Measurements from ENCODE around the gene RTTN. TPM values are rescaled to one million over a fixed set of nuclear protein-coding genes. Genes with fewer than 3 reads are reported as not detected.

Gene RTTN
- total RNA-seq, 2 donors from 2014 or later: 13.0 to 20.1 TPM

- no peak for DNase-seq
- TF ChIP-seq POLR2A (IDR thresholded peaks at IDR 0.05) (no peak), CTCF (IDR thresholded peaks at IDR 0.05) (no peak)
- H3K4me3 ChIP-seq: no peak overlapping the region
- no peaks in the 10 kb centered on the region for H3K36me3 ChIP-seq (replicated peaks in 1 of 2; ENCODE audit: insufficient read depth in 1 of 2, low read depth in 2 of 2)
- ATAC-seq: no peak
- intact Hi-C loops (cut with DNase I): no loop called here
- peaks cover 6% of the 10 kb centered on the region for H3K4me1 ChIP-seq
- H3K27ac ChIP-seq: no peak overlapping the region
- no peaks in the 10 kb centered on the region for H3K27me3 ChIP-seq
- no peaks in the 10 kb centered on the region for H3K9me3 ChIP-seq
- 65 to 66% methylated on average over 7 of the region's 7 CpGs for WGBS, 2 donors
Measured at GRCh38 chr18:69996951-69997798, 208.3 kb downstream of the RTTN start.

- Histone ChIP-seq H3K27me3 (no peaks in the 10 kb centered on the region), H3K27ac (no peak overlapping the region), H3K4me3 (no peak overlapping the region), H3K4me1 (peaks cover 6% of the 10 kb centered on the region), H3K9me3 (no peaks in the 10 kb centered on the region), H3K36me3 (replicated peaks in 1 of 2; ENCODE audit: insufficient read depth in 1 of 2, low read depth in 2 of 2) (no peaks in the 10 kb centered on the region)
- ATAC-seq: no peak
- intact Hi-C loops (cut with DNase I): no loop called here
- WGBS, 2 donors: 83 to 91% methylated on average over 2 of the region's 2 CpGs
- TF ChIP-seq POLR2A (IDR thresholded peaks at IDR 0.05) (no peak), CTCF (IDR thresholded peaks at IDR 0.05) (no peak)
- DNase-seq: no peak
Measured at GRCh38 chr18:69996417-69996816, 209.1 kb downstream of the RTTN start.

GRCh38 chr18:69995774-69996173 lies 209.7 kb downstream of the RTTN start:
- Histone ChIP-seq H3K4me1 (peaks cover 6% of the 10 kb centered on the region), H3K36me3 (replicated peaks in 1 of 2; ENCODE audit: insufficient read depth in 1 of 2, low read depth in 2 of 2) (no peaks in the 10 kb centered on the region), H3K27ac (no peak overlapping the region), H3K9me3 (no peaks in the 10 kb centered on the region), H3K4me3 (no peak overlapping the region), H3K27me3 (no peaks in the 10 kb centered on the region)
- DNase-seq (no peak), ATAC-seq (no peak)
- TF ChIP-seq CTCF (IDR thresholded peaks at IDR 0.05) (no peak), POLR2A (IDR thresholded peaks at IDR 0.05) (no peak)
- 72 to 92% methylated on average over 3 of the region's 3 CpGs for WGBS, 2 donors
- intact Hi-C loops (cut with DNase I): no loop called here

DNA sequence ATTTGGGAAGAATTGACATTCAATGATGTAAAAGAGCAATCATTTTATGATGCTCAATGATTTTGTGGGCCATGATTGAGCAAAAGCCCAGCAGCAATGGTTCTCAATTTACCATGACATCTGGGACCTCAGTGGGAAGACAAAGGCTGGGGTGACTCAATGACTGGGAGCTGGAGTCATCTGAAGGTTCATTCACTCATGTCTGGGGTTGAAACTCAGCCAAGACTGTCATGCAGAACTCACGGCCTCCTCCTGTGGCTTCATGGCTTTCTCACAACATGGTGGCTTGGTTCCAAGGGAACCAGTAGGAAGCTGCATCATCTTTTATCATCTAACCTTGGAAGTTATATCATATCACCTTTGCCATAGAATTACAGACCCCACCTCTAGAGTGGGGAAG lies 212.7 kb downstream of the RTTN start:
- Histone ChIP-seq H3K36me3 (replicated peaks in 1 of 2; ENCODE audit: insufficient read depth in 1 of 2, low read depth in 2 of 2) (no peaks in the 10 kb centered on the region), H3K27me3 (no peaks in the 10 kb centered on the region), H3K4me3 (no peak overlapping the region), H3K4me1 (no peaks in the 10 kb centered on the region), H3K27ac (no peak overlapping the region), H3K9me3 (no peaks in the 10 kb centered on the region)
- WGBS, 2 donors: 87 to 94% methylated on average over 1 of the region's 1 CpG
- intact Hi-C loops (cut with DNase I): no loop called here
- TF ChIP-seq POLR2A (IDR thresholded peaks at IDR 0.05) (no peak), CTCF (IDR thresholded peaks at IDR 0.05) (no peak)
- ATAC-seq: no peak
- DNase-seq: no peak

- Histone ChIP-seq H3K4me1 (no peaks in the 10 kb centered on the region), H3K27ac (no peak overlapping the region), H3K27me3 (no peaks in the 10 kb centered on the region), H3K4me3 (no peak overlapping the region), H3K9me3 (no peaks in the 10 kb centered on the region), H3K36me3 (replicated peaks in 1 of 2; ENCODE audit: insufficient read depth in 1 of 2, low read depth in 2 of 2) (no peaks in the 10 kb centered on the region)
- WGBS, 2 donors: 96 to 100% methylated on average over 1 of the region's 1 CpG
- intact Hi-C loops (cut with DNase I): no loop called here
- TF ChIP-seq CTCF (IDR thresholded peaks at IDR 0.05): no peak
- no peak for TF ChIP-seq POLR2A (IDR thresholded peaks at IDR 0.05)
- DNase-seq (no peak), ATAC-seq (no peak)
Measured at GRCh38 chr18:69987870-69988269, 217.6 kb downstream of the RTTN start.

Data from body of pancreas (tissue), 4 donors.